SHP77 treated with DMSO at 0.1 percent for 48 hours (cell line): ENCODE results near the gene CD9.

Experiments
- DNase-seq: peaks from one replicate; lab custom pipeline; 2025; lab: John Stamatoyannopoulos, UW

CD9 gene

GRCh38 chr12:6241495-6241894, 41.3 kb downstream of the CD9 start:
- no peak for DNase-seq

GRCh38 chr12:6249580-6249979, 49.4 kb downstream of the CD9 start:
- DNase-seq = no peak

GRCh38 chr12:6250343-6250742, 50.1 kb downstream of the CD9 start:
- no peak for DNase-seq

DNA sequence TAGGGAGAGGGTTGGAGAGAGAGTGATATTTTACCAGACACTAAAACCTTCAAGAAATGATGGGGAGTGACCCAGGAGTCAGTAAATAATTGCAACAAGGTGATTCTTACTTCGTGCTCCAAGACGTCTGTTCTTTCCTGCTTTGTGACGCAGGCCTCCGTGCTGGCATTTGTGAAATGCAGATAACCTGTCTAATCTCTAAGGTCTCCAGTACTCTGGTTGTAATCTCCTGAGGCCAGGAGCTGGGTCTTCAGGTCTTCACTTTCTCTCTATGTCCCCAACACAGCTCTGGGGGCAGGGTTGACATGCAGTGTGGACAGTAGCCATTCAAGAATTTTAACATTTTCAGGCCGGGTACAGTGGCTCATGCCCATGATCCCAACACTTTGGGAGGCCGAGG, 53.1 kb downstream of the CD9 start:
- no peak for DNase-seq

GRCh38 chr12:6254491-6254890, 54.3 kb downstream of the CD9 start:
- no peak for DNase-seq

- DNase-seq = no peak
Measured at GRCh38 chr12:6257007-6257406, 56.8 kb downstream of the CD9 start.

DNA sequence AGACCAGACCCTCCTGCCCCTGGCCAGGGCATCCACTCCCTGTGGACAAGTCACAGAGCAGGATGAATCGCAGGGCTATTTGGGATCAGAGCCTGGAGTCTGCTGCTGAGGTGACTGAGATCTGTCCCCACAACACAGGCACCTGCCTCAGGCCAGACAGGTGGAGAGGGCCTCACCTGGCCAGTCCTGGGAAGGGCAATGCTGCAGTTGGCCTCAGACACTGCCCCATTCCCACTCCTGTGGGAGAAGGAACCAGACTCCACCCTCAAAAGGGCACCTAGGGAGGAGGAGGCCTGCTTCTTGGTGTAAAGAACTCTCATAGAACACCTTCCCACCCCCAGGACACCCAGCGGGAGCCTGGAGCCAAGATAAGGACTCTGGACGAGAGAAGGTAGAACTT, 62.0 kb downstream of the CD9 start:
- no peak for DNase-seq

- DNase-seq = no peak
Measured at GRCh38 chr12:6262623-6263022, 62.4 kb downstream of the CD9 start.

GRCh38 chr12:6263931-6264330, 63.7 kb downstream of the CD9 start:
- no peak for DNase-seq

DNA sequence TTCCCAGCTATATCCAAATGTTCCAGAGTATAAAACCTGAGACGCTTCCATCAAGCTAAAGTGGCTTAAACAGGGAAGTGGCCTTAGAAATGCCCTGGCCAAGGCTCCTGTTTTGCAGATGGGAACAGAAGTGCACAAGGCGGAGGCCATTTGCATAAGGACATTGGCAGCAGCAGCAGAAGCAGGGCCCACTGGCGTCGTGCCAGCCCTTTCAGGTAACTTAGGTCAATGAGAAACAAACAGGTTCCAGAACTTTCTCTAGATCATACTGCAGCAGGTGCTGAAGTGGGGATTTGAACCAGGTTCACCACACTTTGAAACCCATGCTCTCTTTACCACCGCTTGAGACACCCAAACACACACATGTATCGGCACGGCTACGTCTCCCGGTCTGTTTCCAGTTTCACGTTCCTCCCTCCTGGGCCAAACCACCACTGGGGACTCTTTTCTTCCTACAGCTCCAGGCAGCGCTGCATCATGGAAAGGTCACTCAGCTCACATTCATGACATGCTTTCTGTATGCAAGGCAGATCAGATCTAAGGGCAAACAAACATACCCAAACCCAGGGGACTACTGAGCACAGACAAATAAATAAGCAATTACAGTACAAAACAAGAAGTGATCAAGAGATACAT, 64.3 kb downstream of the CD9 start:
- no peak for DNase-seq

DNA sequence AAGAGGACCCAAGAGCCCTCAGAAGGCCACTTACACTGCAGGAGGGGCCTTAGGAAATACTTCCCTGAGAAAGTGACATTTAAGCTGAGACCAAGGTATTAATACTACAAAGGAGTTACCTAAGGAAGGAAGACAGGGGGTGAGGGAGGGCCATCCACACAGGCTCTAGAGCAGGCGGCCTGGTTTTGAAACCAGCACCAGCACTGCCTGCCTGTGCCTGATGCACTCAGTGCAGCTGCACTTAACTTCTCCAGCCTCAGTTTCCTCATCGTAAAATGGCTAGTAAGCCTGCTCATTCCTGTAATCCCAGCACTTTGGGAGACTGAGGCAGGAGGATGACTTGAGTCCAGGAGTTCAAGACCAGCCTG, 64.8 kb downstream of the CD9 start:
- no peak for DNase-seq

GRCh38 chr12:6266541-6266966, 66.4 kb downstream of the CD9 start:
- no peak for DNase-seq

DNA sequence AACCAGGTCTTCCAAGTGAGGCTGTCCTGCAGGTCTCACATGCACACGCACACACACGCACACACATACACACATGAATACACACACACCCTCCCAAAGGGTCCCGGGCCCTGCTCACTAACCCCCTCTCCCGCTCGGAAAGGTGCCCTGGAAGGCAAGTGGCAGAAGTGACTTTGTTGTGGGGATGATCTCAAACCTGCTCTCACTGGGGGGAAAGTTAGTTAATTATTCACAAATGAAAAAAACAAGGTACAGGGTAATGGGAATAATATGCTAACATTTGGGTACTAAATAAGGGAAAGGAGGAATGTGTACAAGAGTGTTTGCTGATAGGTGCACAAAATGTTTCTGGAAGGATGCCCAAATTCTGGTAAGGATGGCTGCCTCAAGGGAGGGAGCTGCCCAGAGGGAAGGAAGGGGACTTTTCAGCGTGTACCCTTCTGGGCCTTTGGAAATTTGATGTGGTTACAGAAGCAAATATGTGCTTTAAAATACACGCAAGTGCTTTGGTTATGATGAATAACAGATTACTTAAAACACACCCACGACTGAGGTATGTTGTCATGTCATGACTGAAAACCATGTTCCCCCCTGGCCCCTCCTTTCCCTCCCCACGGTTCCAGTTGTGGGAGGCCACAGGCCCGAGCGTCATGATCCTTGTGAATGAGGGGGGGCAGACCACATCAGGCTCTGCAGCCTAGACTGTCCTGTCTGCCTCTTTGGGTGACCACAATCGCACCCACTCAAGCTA, 66.9 kb downstream of the CD9 start:
- no peak for DNase-seq

DNA sequence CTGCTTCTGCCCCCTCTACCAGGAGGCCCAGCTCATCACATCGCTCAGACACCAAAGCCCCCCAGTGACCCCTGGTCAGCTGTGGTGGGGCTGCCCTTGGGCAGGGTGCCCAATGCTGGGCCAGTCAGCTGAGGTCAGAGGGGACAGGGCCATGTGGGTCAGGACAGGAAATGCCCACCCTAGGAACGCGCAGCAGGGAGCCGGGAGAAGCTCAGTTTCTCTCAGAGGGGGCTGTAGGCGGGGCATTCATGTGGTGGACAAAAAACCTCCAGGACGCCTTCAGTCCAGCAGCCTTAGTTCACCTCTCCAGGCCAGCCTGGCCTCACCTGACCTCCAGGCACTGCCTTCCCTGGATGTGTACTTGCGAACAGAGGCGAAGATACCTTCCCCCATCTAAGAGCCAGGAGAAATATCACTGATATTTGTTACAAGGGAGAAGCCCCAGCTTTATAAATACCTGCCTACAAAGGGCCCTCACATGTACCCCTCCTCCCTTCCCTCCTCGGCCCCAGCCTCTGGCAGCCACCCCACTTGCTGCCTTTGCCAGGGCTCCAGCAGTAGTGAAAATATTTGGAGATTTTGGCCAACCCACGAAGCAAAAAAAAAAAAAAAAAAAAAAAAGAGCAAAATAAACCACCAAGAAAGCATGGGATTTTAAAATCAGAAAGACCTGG, 68.4 kb downstream of the CD9 start:
- no peak for DNase-seq

GRCh38 chr12:6269986-6270385, 69.8 kb downstream of the CD9 start:
- DNase-seq = no peak

DNA sequence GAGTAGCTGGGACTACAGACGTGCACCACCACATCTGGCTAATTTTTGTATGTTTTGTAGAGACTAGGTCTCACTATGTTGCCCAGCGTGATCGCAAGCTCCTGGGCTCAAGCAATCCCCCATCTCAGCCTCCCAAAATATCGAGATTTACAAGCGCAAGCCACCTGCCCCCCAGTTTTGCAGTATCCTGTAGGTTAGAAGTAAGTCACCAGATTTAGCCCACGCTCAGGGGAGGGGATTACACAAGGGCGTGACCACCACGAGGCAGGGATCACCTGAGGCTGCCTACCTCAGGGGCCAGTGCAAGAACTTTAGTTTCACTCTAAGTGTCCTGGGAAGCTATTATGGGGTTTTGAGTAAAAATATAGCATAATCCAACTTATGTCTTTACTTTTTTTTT, 71.1 kb downstream of the CD9 start:
- no peak for DNase-seq

DNA sequence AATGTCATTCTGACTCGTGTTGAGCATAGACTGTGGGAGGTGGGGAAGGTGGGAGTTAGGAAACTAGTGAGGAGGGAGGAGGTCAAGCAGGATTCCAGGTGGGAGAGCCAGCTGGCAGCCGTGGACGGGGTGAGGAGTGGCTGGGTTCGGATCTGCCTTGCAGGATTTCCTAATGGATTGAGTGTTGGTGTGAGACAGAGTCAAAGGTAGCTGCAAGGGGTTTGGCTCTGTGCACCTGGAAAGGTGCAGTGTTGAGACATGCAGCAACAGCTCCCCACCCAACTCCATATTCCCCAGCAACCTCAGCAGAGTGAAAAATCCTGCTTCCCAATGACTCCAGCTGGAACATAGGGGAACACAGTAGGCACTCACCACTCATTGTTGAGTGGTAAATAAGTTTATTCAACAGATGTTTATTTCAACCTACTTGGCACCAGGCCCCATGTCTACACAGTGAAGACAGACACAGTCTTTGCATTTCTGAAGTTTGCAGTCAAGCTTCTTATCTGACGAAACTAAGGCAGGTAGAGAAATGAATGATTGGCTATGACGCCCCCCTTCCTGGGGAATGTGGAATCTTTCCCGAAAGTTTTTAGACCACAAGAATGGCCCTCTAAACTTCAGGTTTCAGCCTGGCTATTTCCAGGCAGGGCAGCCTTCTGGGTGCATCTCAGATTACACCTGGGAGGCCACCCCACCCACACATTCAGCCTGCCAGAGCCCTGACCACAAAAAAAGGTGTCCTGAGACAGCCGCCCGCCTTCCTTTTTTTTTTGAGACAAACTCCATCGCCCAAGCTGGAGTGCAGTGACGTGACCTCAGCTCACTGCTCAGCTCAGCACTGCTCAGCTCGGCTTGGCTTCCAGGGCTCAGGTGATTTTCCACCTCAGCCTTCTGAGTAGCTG, 72.4 kb downstream of the CD9 start:
- DNase-seq = no peak

GRCh38 chr12:6273205-6273540, 73.0 kb downstream of the CD9 start:
- no peak for DNase-seq

DNA sequence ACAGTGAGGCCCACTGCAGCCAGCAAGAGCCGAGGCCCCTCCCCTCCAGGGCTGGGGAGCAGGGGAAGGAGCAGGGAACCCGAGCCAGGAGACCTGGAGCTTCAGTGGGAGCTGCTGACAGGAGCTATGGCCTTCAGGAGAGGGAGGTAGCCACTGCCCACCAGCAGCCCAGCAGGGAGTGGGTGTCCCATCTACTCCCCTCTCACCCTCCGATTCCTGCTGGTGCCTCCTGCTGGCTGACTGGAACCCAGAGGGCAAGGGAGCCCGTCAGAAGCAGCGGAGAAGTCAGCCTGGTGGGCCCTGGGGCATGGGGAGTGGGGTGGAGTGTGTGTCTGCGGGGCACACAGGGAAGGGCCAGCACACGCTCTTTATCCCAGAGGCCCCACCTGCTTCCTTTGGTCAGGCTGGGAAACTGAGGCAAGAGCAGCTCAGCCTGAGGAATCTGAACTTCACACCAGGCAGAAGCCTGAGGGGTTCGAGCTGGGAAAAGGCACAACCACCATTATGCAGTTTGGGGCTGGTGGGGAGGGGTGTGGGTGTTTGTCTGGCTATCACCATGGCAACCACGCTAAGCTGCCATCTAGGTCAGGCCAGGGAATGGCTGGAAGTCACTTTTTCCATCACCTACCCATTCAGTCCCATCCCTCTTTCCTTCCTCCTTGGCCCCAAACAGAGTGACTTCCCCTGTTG, 73.5 kb downstream of the CD9 start:
- DNase-seq = no peak

GRCh38 chr12:6274231-6275221, 74.3 kb downstream of the CD9 start:
- no peak for DNase-seq
